ENCODE results near the gene IGSF3. TPM values are rescaled to one million over a fixed set of nuclear protein-coding genes. Genes with fewer than 3 reads are reported as not detected.

IGSF3 gene
- total and polyA plus RNA-seq, 10 of the 15 experiments (the other 5 are each of a cell fraction or from before 2014, with no cell fraction given), result 1.4 to 18.0 (median 9.6) TPM

DNA sequence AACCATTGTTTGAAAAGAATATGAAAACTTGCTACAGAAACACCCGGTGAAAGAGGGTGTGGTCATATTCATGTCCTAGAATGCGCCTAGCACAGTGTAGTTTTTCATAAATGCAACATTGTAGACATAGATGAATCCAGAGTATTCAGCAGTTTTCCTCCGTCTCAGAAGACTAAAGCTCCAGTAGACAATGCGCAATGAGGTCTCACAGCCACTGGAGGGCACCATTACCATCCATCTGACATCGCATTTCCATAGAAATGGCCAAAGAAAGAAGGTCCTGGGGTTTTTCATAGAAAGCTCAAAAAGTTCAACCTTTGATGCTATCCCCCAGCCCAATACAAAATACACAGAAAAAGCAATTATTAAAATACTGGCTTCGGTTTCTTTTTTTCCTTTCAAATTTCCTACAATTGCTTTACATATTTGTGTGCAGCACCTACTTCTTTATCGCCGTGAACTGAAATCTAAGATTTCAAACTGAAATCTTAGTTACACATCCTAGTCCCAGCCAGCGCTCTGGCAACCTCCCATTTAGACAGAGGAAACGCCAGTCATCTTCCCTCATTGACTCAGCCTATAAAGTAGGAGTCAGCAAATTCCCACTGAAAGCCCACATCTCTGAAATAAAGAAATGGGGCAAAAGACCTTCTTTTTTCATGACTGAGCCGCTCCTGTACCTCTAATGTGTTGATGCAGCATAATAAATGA lies 92.8 kb downstream of the IGSF3 start (continued):
- TF ChIP-seq ZNF207 (IDR thresholded peaks at IDR 0.05; ENCODE audit: borderline replicate concordance) (peak; percentile 20; the same call in 1 of the 2 replicates), RAD51 (IDR thresholded peaks at IDR 0.05) (no peak), POU2F2 (IDR thresholded peaks at IDR 0.05; ENCODE audit: borderline replicate concordance, low read depth, low read length) (peak; percentile 68; the same call in 1 of the 3 replicates), YY1 (IDR thresholded peaks at IDR 0.05; ENCODE audit: low read depth, low read length) (peak; percentile 79), MEF2B (IDR thresholded peaks at IDR 0.05; ENCODE audit: partially characterized antibody, poor library complexity, severe bottlenecking) (no peak), MYC (IDR thresholded peaks at IDR 0.05; ENCODE audit: insufficient read depth, insufficient read length, insufficient replicate concordance, low read length, severe bottlenecking) (no peak), MYB (IDR thresholded peaks at IDR 0.05; ENCODE audit: borderline replicate concordance, low read depth, low read length) (no peak), BMI1 (IDR thresholded peaks at IDR 0.05; ENCODE audit: borderline replicate concordance) (no peak), PML (IDR thresholded peaks at IDR 0.05; ENCODE audit: low read length) (no peak), RAD21 (IDR thresholded peaks at IDR 0.05; ENCODE audit: insufficient read depth, low read depth, low read length) (peak; percentile 97), SMC3 (IDR thresholded peaks at IDR 0.05; ENCODE audit: borderline replicate concordance, low read length) (peak; percentile 86; the same call in 1 of the 2 replicates), RUNX3 (IDR thresholded peaks at IDR 0.05; ENCODE audit: low read length) (peak; percentile 24; the same call in 1 of the 2 replicates), FOXM1 (IDR thresholded peaks at IDR 0.05; ENCODE audit: low read depth, low read length) (peak; percentile 56; the same call in 1 of the 2 replicates)
- TF ChIP-seq, protein P1, sequence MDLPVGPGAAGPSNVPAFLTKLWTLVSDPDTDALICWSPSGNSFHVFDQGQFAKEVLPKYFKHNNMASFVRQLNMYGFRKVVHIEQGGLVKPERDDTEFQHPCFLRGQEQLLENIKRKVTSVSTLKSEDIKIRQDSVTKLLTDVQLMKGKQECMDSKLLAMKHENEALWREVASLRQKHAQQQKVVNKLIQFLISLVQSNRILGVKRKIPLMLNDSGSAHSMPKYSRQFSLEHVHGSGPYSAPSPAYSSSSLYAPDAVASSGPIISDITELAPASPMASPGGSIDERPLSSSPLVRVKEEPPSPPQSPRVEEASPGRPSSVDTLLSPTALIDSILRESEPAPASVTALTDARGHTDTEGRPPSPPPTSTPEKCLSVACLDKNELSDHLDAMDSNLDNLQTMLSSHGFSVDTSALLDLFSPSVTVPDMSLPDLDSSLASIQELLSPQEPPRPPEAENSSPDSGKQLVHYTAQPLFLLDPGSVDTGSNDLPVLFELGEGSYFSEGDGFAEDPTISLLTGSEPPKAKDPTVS (IDR thresholded peaks at IDR 0.05; ENCODE audit: low read depth, low read length), result peak; percentile 56; the same call in 1 of the 2 replicates
- TF ChIP-seq, protein P2, sequence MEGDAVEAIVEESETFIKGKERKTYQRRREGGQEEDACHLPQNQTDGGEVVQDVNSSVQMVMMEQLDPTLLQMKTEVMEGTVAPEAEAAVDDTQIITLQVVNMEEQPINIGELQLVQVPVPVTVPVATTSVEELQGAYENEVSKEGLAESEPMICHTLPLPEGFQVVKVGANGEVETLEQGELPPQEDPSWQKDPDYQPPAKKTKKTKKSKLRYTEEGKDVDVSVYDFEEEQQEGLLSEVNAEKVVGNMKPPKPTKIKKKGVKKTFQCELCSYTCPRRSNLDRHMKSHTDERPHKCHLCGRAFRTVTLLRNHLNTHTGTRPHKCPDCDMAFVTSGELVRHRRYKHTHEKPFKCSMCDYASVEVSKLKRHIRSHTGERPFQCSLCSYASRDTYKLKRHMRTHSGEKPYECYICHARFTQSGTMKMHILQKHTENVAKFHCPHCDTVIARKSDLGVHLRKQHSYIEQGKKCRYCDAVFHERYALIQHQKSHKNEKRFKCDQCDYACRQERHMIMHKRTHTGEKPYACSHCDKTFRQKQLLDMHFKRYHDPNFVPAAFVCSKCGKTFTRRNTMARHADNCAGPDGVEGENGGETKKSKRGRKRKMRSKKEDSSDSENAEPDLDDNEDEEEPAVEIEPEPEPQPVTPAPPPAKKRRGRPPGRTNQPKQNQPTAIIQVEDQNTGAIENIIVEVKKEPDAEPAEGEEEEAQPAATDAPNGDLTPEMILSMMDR (IDR thresholded peaks at IDR 0.05 in 2 of 3, conservative IDR thresholded peaks at IDR 0.05 in 1 of 3; ENCODE audit: control insufficient read depth in 2 of 3, extremely low read depth in 1 of 3, insufficient read depth in 1 of 3, low read depth in 3 of 3, low read length in 3 of 3), result peak; percentile 78 to 95 (median 95)
